IMR-90 (cell line): ENCODE data around the gene LIMS1.

Source experiments
- CEBPB ChIP-seq: IDR thresholded peaks from 2 replicates; pipeline ENCODE4 v1.6.1; 2012; ENCODE audit warnings: low read depth, low read length, improper control_type of control experiment
- CHD1 ChIP-seq: IDR thresholded peaks from 2 replicates; pipeline ENCODE4 v1.6.1; 2012; ENCODE audit warnings: low read depth, low read length, improper control_type of control experiment
- CTCF ChIP-seq: conservative IDR thresholded peaks from 2 replicates; pipeline ENCODE4 v1.5.1; 2012; ENCODE audit warnings: mild to moderate bottlenecking, low read depth, low read length, improper control_type of control experiment
- FOS ChIP-seq: fragments of 150-350 bp; IDR thresholded peaks from 2 replicates; pipeline ENCODE4 v1.6.1; 2016; ENCODE audit warnings: low read depth, low read length
- MAFK ChIP-seq: IDR thresholded peaks from 2 replicates; pipeline ENCODE4 v1.6.1; 2012; ENCODE audit warnings: low read depth, low read length, improper control_type of control experiment
- MAZ ChIP-seq: IDR thresholded peaks from 2 replicates; pipeline ENCODE4 v1.6.1; 2012; ENCODE audit warnings: low read depth, mild to moderate bottlenecking, low read length, improper control_type of control experiment, moderate library complexity, borderline replicate concordance
- POLR2A ChIP-seq: IDR thresholded peaks from 2 replicates; pipeline ENCODE4 v1.6.1; 2012; ENCODE audit warnings: mild to moderate bottlenecking, low read depth, low read length
- RAD21 ChIP-seq: IDR thresholded peaks from 2 replicates; pipeline ENCODE4 v1.6.1; 2012; ENCODE audit warnings: low read length, improper control_type of control experiment
- RCOR1 ChIP-seq: IDR thresholded peaks from 2 replicates; pipeline ENCODE4 v1.6.1; 2012; ENCODE audit warnings: mild to moderate bottlenecking, low read length, improper control_type of control experiment; ENCODE audit not compliant: insufficient replicate concordance
- SMC3 ChIP-seq: fragments of 150-350 bp; IDR thresholded peaks from 2 replicates; pipeline ENCODE4 v1.6.1; 2016; ENCODE audit warnings: low read depth, mild to moderate bottlenecking, antibody characterized with exemption, low read length, moderate library complexity
- USF2 ChIP-seq: fragments of 150-350 bp; IDR thresholded peaks from 2 replicates; pipeline ENCODE4 v1.6.1; 2017; ENCODE audit warnings: mild to moderate bottlenecking, antibody characterized with exemption, low read length, low read depth
- TF ChIP-seq, protein P1 (sequence below): fragments of 150-350 bp; IDR thresholded peaks from 2 replicates; pipeline ENCODE4 v1.6.1; 2016; ENCODE audit warnings: low read depth, mild to moderate bottlenecking, low read length, moderate library complexity, borderline replicate concordance

- TF ChIP-seq CTCF = no peak
- no peak; the same call in 1 of the 2 replicates for TF ChIP-seq POLR2A
- no peak for TF ChIP-seq CHD1
- no peak for TF ChIP-seq CEBPB
- no peak for TF ChIP-seq RAD21
- no peak for TF ChIP-seq FOS
- TF ChIP-seq MAZ = no peak
- TF ChIP-seq MAFK = no peak
- TF ChIP-seq, protein P1, sequence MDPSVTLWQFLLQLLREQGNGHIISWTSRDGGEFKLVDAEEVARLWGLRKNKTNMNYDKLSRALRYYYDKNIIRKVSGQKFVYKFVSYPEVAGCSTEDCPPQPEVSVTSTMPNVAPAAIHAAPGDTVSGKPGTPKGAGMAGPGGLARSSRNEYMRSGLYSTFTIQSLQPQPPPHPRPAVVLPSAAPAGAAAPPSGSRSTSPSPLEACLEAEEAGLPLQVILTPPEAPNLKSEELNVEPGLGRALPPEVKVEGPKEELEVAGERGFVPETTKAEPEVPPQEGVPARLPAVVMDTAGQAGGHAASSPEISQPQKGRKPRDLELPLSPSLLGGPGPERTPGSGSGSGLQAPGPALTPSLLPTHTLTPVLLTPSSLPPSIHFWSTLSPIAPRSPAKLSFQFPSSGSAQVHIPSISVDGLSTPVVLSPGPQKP = no peak
- TF ChIP-seq RCOR1 = no peak
- TF ChIP-seq USF2 = no peak
- TF ChIP-seq SMC3 = no peak
These were observed 77.9 kb downstream of the LIMS1 start for GRCh38 chr2:108612153-108612513.
